T-helper 2 cell treated with Interferon-gamma antibody and Interleukin-4, amounts not matched to agents 100 ng/mL and 5 ng/mL, for 36 hours (primary cell): ENCODE data around the gene LDLRAP1. TPM values are rescaled to one million over a fixed set of nuclear protein-coding genes. Genes with fewer than 3 reads are reported as not detected.

ENCODE experiments used
- intact Hi-C: fragments of 100-400 bp; cut with micrococcal nuclease; formaldehyde crosslinking; loops from one replicate; pipeline ENCODE4 v1.15.1; 2023
- total RNA-seq: library from RNA; stranded (reverse); gene quantifications from 2 replicates; pipeline ENCODE4 v1.2.3, GENCODE V29; 2022

The LDLRAP1 gene
- total RNA-seq, 1 donor from 2014 or later = 27.5 TPM

DNA sequence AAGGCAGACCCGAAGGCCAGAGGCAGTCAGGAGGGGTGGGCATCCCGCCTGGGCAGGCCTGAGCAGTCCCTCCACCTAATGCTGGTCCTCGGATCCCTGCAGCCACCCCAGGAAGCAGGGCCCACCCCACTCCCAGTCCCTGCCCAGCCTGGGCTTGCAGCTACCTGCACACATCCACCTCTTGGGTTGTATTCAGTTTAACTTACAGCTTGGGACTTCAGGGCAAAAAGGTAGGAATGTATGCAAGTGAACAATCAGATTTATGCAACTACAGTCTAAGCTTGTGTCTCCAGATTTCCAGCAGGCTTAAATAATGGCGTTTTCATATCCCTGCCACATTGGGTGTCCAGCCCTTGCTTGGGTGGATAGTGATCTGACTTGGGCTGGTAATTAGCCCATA lies 17.4 kb downstream of the LDLRAP1 start:
- intact Hi-C loops = no loop called here

DNA sequence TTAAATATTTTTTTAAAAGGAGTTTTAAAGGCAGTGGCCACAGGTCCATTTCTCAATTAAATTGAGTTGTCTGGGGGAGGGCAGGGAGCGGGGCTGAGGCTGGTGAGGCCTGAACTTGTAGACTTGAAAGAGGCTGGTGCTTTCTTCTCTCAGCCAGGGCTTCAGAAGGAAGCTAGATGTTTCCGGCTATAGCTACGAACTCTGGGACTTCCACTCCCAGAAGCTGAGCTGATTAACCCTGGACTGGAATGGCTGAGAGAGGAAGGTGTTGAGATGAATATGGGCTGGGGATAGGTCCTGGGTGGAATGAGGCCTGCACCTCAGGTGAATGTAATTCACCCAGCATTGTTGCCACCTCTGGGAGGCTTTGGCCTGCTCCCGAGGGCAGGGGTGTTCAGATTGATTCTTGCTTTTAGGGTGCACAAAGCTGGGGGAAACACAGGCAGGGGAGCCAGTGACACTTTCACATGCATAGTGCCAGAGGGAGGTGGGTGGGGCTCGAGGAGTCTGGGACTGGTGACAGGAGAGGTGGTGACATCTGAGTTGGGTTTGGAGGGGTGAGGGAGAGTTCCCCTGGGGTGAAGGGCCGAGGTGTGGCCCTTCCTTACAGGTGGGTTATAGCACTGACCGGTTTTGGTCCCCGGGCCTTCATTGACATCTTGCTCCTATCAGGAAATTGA lies 18.2 kb downstream of the LDLRAP1 start:
- intact Hi-C loops = loop anchor here (2.0 kb wide), 1 partner anchor 13 kb away; no protein-coding TSS in a partner anchor

DNA sequence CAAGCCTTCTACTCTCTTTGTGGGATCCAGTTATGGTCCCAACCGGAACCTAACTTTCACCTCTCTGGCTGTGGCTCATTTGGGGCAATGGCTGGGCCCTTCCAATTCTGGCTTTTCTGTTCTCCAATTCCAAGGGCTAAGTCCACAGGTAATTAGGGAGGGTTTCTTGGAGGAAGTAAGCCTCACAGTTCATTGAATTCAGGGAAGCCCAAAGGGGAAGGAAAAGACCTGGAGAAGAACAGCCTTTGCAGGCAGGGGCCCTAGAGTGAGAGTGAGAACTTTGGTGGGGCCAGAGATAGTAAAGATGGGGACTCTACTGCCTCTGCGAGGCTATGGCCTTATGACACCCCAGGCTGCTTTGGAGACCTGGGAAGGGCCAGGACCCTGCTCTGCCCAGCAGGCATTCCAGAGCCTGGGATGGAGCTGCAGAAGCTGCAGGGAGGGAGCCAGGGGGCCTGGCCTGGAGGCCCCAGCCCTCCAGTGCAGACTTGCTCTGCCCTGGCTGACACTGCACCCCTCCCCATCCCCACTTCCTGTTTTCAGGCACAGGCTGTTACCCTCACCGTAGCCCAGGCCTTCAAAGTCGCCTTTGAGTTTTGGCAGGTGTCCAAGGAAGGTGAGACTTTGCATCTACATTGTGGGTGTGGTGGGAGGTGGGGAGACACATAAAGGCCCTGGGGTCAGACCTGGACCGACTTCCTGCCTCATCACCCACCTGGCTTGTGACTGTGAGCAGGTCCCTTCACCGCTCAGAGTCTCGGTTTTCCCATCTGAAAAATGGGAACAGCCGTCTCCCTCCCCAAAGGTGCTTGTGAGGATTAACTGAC lies 18.9 kb downstream of the LDLRAP1 start:
- intact Hi-C loops = loop anchor here (2.0 kb wide), 1 partner anchor 14 kb away; no protein-coding TSS in a partner anchor

DNA sequence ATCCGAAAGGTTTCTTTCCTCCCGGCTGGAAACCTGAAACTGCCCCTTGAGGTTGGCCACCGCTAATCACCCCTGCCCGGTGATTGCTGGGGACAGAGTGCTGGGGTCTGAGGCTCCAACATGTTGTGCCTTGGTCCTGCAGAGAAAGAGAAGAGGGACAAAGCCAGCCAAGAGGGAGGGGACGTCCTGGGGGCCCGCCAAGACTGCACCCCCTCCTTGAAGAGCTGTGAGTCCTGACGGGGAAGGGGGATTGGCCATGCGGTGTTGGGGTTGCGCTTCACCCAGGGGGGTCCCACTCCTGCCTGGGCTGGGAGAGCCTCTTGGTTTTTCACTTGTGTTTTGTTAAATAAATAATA lies 19.5 kb downstream of the LDLRAP1 start:
- intact Hi-C loops = loop anchor here (2.0 kb wide), 1 partner anchor 14 kb away; no protein-coding TSS in a partner anchor

DNA sequence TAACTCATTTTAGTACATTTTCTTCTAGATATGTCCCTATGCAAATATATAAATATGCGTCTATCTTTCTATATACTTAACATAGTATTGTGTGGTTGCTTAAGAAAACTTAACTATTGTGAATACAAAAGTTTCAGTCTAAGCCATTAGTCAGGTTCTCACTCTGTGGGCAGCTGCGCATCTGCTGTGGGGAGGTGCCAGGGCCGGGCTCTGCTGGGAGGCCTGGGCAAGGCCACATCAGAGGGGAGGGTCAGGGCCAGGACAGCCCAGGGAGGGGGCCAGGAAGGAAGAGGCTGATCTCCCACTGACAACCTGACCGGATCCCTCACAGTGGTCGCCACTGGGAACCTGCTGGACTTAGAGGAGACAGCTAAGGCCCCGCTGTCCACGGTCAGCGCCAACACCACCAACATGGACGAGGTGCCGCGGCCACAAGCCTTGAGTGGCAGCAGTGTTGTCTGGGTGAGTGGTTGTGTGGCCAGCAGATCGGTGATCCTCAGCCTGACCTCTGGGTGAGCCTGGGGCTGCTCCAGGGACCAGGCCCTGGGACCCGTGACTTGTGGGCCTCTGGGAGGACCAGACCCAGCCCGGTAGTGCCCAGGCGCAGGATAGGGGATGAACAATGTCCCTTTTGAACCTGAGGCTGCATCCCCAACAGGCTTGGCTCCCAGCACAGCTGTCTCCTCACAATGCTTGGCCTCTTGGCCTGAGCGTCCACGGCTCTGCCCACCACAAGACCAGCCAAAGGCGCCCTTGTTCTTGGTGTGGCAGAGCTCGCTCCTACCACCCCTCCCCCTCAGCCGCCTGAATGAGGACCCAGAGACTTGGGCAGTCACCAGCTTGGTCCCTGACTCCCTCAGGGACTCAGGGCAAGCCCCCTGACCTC lies 20.2 kb downstream of the LDLRAP1 start:
- intact Hi-C loops = loop anchor here (2.0 kb wide), 1 partner anchor 15 kb away; no protein-coding TSS in a partner anchor

DNA sequence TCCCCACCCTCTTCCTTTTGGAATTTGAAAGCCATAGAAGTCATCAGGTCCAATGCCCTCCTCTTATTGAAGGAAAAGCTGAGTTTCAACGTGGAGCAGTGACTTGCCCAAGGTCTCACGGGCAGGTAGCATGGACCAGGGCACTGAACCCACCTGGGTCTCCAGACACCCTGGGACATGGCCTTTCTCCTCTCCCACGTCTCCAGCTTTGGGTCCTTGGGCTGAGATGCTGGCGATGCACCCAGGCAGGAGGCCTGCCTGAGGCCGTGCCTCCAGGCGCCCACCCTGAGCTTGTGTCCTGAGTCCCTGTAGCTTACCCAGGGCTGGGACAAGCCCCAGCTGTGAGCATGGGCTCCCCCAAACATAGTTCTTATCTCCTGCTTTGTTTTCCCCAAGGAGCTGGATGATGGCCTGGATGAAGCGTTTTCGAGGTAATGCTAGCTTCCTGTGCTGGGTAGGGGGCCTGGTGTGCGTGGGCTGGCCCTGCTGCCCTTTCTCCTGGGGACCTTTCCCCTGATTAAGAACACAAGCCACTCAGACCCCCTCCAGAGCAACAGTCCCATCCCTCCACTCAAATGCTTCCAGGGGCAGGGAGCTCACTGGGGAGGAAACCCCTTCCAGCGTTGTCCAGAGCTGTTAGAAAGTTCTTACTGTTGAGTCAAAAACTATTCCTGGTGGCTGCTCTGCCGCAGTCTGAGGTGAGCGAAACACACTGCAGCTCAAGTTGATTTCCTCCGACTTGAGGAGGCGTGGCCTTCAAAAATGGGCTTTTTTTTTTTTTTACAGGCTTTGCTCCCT lies 21.6 kb downstream of the LDLRAP1 start:
- intact Hi-C loops = no loop called here

DNA sequence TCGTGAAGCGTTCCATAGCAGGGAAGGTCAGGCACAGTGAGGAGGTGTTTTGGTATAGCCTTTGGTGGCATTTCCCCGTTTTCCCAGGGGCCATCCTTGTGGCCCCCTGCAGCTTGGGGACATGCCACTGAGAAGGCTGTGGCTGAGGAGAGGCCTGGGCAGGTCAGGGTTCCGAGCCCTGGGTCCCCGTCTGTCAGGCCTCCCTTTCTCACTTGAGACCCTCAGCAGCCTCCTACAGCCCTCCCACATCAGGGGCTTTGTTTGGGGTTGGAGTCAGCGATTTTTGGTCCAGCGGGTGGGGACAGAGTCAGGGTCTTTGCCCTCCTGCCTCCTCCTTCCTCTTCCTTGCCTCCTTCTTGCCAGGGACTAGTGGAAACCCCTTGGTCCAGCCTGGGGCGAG lies 22.2 kb downstream of the LDLRAP1 start:
- intact Hi-C loops = no loop called here

DNA sequence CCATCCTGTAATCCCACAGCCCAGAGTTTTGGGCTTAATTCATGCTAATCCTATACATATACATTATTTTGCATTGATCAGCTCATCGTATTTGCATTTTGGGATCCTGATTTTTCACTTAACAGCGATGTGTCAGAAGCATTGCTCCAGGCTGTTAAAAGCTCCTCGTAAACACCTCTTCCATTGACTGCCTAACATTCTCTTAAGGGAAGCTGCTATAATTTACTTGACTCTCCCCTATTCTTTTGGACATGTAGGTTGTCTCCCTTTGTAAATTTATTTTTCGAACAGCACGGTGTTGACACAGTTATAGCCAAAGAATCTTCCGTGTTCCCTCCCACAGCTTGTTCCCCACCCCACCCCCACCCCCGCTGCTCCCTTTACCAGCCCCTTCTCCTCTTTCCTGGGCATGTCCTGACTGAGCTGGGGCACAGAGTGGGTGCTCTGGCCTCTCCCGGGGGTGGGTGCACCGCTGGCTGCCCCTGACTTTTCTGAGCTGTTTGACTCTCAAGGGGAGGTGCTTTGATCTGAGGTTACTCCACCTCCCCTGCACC lies 22.8 kb downstream of the LDLRAP1 start:
- intact Hi-C loops = no loop called here

DNA sequence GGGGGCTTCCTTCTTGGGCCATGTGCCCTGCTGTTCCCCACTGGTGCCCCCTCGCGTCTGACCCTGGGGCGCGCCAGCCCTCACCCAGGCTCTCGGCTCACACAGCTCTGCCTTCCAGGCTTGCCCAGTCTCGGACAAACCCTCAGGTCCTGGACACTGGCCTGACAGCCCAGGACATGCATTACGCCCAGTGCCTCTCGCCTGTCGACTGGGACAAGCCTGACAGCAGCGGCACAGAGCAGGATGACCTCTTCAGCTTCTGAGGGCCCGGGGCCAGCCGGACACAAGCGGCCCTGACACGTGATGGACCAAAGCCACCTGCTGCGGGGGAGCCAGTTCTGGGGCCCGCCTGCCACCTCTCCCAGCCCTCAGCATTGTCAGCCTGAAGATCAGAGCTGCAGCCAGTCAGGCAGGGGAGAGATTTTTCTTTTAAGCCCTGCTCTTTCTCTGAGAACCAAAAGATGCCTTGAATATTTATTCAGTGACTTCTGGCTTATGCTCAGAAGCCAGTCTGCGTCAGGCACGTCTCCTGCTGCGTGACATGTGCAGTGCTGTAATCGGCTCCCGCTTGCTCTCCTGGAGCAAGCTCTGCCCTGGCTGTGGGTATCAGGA lies 23.4 kb downstream of the LDLRAP1 start:
- intact Hi-C loops = no loop called here

DNA sequence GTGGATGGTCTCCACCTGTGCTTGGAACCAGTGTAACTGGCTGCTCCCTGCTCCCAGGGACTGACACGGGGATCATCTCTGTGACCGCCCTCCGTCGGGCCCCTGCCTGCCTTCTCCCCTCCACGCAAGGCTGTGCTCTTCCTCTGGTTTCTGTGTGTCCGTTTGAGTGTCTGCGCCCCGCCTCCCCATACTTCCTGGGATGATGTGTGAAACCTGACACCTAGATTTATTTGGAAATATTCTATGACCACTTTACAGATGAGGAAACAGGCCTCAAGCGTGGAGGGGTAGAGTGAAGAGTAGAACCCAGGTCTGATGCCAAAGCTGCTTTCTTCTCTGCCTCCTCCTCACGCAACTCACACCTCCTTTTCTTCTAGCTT lies 24.3 kb downstream of the LDLRAP1 start:
- intact Hi-C loops = no loop called here

DNA sequence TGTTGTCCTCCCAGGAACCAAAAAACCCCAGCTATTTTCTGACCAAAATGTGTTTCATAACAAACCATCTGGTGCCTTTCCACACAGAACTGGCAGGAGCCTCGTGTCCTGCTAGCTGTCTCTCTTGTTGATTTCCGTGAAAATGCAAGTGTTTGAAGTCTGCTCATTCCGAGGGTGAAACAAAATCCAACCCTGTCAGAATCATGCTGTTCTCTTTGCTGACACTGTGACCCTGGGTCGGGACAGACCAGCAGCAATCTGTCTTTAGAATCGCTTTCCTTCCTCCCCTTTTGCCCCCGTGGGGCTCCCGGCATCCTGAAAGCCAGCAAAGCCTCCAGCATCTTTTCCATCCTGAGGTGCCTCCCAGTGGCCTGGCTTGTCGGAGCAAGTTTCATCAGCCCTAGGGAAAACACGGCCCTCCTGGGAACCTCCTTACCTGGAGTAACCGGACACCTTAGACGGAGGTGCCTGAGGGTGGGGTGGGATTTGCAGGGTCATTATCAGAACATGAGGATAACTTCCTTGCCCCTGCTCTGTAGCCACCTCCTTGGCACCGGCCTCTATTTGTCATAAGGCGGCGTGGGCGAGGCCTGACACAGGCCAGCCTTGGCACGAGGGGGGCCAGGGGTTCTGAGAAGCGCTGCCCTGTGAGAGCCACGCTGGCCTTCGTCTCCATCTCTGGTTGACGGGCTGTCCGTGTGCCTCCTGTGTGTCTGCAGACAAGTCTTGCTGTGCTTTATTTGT lies 24.9 kb downstream of the LDLRAP1 start:
- intact Hi-C loops = no loop called here

DNA sequence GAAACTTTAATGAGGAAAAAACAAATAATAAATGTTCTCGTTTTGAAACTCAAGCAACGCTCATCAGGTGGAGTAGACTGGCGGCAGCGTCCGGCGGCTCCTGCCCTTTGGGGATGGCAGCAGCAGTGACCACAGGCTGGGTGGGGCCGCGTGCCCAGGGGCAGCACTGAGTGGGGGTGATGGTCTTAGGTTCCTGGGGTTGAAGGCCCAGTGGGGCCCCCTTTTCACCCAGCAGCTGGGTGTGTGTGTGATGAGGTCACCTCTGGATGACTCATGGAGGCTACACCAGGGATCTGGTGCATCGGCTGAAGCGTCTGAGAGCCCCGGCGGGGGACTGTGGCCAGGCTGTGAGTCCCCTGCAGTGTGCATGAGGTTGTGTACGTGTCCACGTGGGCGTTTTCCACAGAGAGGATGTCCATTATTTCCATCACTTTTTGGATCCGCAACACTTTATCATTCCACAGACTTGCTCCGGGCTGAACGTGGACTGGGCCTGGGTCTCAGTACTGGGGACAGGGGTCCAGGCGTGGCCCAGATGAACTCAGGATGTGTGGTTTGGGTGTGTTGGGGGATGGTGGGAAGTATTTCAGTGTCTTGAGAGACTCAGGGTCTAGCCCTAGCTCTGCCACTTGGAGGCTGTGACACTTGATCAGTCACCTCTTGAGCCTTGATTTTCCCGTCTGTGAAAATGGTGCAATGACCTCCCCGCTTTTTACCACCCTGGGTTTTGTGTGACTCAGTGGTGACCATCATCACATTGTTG lies 25.6 kb downstream of the LDLRAP1 start:
- intact Hi-C loops = no loop called here

DNA sequence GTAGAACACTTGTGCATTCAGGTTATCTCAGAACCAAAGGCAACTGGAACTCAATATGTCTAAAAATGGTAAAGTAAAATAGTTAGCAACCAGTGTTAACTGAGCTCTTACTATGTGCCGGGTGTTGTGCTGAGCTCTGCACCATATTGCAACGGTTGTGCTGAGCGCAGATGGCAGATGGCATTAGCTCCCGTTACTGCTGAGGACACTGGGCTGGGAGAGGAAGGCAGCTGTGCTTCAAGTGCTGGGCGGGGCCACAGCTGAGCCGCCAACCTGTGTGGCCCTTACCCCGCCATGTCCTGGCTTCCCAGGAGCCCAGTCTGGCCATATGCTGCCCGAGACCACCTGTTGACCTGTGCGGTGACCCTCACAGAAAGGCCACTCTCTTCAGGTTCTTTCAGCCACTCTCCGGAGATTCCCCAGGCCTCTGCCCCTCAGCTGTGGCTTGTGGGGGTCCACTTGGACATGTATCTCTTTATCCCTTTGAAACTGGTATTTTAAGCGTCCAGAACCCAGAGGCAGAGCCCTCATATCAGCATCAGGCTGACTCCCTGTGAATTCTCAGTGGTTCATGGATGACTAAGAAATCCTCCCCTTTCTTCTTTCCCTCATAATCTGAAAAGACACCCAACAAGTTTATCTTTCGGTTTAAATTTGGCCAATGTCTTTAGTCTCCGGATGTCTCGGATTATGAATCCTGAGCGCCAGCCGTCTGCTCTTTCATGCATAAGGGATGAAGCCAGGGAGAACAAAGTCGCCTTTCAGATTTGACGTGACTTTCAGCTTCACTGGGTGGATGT lies 26.4 kb downstream of the LDLRAP1 start:
- intact Hi-C loops = no loop called here

DNA sequence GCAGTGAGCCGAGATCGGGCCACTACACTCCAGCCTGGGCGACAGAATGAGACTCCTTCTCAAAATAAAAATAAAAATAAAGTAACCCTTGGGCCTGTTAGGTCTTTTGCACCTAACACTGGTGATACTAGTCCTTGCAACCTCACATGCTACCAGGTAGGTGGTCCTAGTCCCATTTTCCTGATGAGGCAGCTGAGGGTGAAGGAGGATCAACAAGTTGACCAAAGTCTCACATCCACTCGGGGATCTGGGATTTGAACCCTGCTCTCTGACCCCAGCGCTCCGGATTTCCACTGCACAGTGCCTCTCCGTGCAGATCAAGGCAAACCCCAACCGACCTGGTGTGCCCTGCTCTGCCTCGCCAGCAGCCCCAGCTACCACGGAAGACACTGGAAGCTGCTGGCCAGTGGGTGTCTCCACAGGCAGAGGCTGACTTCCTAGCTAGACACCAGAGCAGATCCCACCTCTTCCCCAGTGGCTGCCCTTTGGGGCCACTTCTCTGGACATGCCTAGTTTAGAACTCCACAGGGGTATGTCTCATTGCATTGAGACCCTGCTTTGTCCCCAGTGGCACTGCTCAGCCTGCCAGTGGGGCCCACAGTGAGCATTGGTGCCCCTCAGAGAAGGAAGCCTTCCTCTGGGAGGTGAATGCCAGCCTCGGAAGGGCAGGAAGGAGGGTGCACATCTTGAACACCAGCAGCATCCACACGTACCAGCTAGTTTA lies 27.6 kb downstream of the LDLRAP1 start:
- intact Hi-C loops = no loop called here

DNA sequence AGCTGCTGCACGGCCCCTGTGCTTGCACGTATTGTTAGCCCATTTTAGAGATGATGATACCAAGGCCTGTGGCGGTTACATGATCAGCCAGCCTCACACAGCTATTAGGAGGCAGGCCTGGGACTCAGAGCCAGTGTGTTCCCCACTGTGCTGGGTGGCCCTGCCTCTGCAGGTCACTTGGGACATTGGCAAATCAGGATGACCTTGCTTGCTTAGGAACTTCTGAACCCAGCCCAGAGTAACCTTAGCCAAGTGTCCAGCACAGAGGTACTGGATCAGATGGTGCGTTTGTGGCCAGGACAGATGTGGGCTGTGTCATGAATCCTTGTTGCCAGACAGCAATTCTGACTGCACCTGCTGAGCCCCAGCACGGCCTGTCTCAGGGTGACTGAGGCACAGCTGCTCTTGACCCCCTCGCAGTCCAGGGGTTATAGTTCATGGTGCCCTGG lies 28.1 kb downstream of the LDLRAP1 start:
- intact Hi-C loops = no loop called here

DNA sequence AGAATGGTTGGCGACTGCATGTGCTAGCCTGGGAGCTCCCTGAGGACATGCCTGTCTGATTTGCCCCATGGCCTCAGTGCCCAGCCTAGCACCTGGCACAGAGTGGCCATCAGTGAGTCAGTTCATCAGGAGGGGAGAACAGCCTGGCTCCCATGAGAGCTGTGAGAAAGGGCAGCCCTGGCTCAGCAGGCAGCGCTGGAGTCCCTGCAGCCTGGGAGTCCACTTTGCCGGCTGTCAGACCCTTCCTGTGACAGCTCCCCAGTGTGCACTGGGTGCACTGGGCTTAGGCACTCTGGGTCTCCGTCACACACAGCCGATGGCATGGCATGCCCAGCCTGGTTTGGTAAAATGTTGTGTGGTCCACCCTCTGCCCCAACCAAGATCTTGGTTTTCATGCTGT lies 28.7 kb downstream of the LDLRAP1 start:
- intact Hi-C loops = no loop called here
